SJSA1 (cell line): ENCODE results near the gene DUSP7. TPM values are rescaled to one million over a fixed set of nuclear protein-coding genes. Genes with fewer than 3 reads are reported as not detected.
A peak's percentile ranks its signal among the peaks of the same experiment; 100 is the strongest.
"Not testable (repeated sequence)": the region's sequence is repeated elsewhere in the genome, so short reads cannot be mapped to it uniquely, and the experiment has no call there.

Experiments used
- DNase-seq, 2 experiments: peaks; one replicate each; pipeline ENCODE4 v3.0.0-alpha.2; 2015 to 2020; ENCODE audit warnings: low spot score in 2 of 2, low read depth in 1 of 2
- H3K27ac ChIP-seq: fragments of 250-450 bp; sonication (Bioruptor Pico); 2 replicates; pipeline ENCODE4 v1.5.1; 2020; ENCODE audit warnings: mild to moderate bottlenecking, moderate library complexity
- H3K27me3 ChIP-seq: fragments of 250-450 bp; sonication (Bioruptor Pico); replicated peaks from 2 replicates; pipeline ENCODE4 v1.5.1; 2020; ENCODE audit warnings: mild to moderate bottlenecking, moderate library complexity
- H3K36me3 ChIP-seq: fragments of 250-450 bp; sonication (Bioruptor Pico); 2 replicates; pipeline ENCODE4 v1.5.1; 2020; ENCODE audit warnings: mild to moderate bottlenecking
- H3K4me1 ChIP-seq: fragments of 250-450 bp; sonication (Bioruptor Pico); replicated peaks from 2 replicates; pipeline ENCODE4 v1.6.1; 2021; ENCODE audit warnings: mild to moderate bottlenecking
- H3K4me3 ChIP-seq: fragments of 250-450 bp; sonication (Bioruptor Pico); 2 replicates; pipeline ENCODE4 v1.5.1; 2020; ENCODE audit warnings: mild to moderate bottlenecking
- H3K9me3 ChIP-seq: fragments of 250-450 bp; sonication (Bioruptor Pico); replicated peaks from 2 replicates; pipeline ENCODE4 v1.5.1; 2020; ENCODE audit warnings: mild to moderate bottlenecking
- total RNA-seq: library from RNA; depleted of rRNA; stranded (reverse); fragments of >200 nt; shearing (Covaris generic); gene quantifications from 2 replicates; pipeline ENCODE4 v1.2.3, GENCODE V29; 2014

The DUSP7 gene
- total RNA-seq, 1 experiment from 2014 or later, result 13.3 TPM

DNA sequence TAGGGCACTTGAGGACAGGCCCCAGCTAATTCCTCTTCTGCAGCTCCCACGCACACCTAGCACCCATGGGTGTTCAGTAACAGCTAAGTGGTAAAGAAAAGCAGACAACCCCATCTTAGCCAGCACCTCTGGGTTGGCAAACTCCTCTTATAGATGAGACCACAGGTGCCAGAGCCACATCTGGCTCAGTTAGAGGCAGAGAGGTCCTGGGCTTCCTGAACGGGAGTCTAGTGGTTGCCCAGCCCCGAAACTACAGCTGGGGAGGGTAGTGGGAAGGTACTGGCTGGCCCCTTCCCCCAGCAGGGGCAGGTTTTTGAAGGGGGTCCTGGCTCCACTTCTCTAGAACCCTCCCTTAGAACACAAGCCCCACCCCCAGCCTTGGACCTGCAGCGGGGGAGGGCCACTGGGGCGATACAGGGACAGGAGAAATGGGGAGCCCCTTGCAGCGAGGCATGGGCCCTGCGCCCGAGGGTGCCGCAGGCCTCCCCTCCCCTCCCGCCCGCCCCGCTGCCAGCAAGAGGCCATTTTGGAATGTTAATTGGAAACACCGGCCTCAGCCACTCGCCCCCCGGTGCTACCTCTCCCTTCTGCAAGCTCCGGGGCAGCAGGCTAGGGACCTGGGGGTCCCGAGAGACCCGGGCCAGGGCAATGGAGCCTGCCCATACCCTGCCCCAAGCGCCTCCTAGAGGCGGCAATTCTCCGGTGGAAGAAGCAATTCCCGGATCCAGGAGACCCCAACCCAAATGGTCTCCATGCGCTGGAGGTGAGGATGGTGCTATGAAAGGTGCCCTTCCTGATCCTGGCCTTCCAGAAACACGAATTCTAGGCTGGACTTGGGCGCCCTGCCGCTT is 1.5 kb downstream of the DUSP7 start:
- peak overlapping the region; percentile 33 for H3K27ac ChIP-seq
- H3K36me3 ChIP-seq, result peaks cover 49% of the 10 kb centered on the region
- DNase-seq, result no peak
- H3K27me3 ChIP-seq, result no peaks in the 10 kb centered on the region
- peaks cover 49% of the 10 kb centered on the region for H3K4me1 ChIP-seq
- no peaks in the 10 kb centered on the region for H3K9me3 ChIP-seq
- peak overlapping the region; percentile 79 for H3K4me3 ChIP-seq

DNA sequence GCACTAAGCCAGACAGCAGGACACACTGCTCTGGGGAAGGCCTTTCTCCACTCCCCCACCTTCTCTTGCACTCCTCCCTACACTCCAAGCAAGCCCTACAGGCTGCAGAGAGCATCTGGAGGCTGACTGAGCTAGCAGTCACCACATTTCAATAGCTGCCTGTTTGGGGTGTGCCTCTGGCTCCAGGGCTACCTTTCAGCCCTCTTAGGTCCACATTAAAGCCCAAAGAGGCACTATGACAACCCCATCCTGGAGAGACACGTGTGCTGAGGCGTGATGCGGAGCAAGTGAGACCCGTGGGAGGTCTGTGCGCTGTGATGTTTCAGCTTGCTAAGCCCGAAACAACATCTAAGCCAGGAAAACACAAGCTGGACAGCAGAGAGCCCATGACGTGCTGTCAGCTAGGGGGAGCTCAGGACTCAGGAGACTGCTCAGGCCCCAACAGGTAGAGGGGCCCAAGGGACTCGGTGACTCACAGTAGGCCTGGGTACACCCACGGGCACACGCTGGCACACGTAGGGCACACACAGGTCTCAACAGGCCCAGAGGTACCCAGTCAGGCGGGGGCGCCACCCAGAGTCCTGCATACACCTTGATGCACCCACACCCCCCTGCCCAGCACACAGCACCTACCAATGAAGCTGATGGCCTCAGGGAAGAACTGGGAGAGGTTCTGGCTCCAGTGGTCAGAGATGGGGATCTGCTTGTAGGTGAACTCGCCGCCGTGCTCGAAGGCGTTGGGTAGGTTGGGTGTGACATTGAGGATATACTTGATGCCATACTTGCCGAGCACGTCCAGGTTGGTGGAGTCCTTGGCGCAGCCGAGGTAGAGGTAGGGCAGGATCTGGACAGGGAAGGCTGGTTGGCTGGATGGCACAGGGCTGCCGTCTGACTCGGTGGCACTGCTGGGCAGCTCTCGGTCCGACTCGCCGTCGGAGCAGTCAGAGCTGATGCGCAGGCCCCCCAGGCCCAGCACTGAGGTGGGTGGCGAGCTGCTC is 2.8 kb downstream of the DUSP7 start:
- DNase-seq, result no peak
- Histone ChIP-seq H3K4me3 (no peak overlapping the region), H3K9me3 (no peaks in the 10 kb centered on the region), H3K27ac (no peak overlapping the region), H3K36me3 (peaks cover 60% of the 10 kb centered on the region), H3K27me3 (no peaks in the 10 kb centered on the region), H3K4me1 (peaks cover 49% of the 10 kb centered on the region)

DNA sequence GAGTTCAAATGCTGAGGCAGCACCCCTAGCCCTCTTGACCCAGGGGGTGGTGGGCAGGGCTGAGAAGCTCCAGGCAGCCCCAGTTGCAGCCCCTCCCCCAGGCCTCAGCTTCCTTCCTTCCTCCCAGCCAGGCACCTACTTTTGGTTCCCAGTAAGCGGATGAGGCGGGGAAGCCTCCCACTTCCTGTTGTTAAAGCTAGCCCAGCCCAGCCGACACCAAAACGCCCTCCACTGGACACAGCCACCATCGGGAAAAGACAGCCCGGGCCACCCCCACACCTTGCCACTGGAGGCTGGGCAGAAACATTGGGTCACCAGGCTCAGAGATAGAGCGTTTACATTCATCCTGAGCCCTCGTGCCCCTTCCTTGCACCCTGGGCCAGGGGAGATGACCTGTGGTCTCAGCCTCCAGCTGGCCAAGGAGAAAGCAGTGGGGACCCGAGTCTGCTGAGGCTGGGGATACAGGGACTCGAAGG is 3.5 kb downstream of the DUSP7 start:
- H3K4me3 ChIP-seq, result no peak overlapping the region
- peak; percentile 69 to 85 for DNase-seq

DNA sequence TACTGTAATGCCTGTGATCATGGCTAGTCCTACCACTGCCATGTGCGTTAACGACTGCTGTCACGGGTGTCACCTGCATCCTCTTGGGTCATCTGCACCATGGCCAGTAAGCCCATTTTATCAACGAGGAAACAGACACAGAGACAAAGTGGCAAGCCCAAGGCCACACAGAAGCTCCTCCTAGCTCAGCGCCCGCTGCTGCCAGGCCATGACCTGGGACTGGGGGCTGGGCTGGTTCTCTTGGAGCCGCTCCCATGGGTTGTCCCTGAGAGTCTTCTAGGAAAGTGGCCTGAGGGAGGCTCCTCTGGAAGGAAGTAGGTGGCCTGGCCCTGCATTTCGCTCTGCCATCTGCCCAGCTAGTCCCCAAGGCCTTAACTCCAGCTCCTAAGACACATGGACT is 4.9 kb downstream of the DUSP7 start:
- Histone ChIP-seq H3K4me3 (no peak overlapping the region), H3K4me1 (peaks cover 58% of the 10 kb centered on the region), H3K27ac (no peak overlapping the region), H3K9me3 (no peaks in the 10 kb centered on the region), H3K36me3 (peaks cover 62% of the 10 kb centered on the region), H3K27me3 (no peaks in the 10 kb centered on the region)
- no peak for DNase-seq

More for the DNA sequence above, 3.5 kb downstream of the DUSP7 start:
- no peaks in the 10 kb centered on the region for H3K27me3 ChIP-seq
- peak overlapping the region; percentile 61 for H3K27ac ChIP-seq
- H3K4me1 ChIP-seq, result peaks cover 55% of the 10 kb centered on the region
- H3K36me3 ChIP-seq, result peaks cover 60% of the 10 kb centered on the region
- H3K9me3 ChIP-seq, result no peaks in the 10 kb centered on the region

DNA sequence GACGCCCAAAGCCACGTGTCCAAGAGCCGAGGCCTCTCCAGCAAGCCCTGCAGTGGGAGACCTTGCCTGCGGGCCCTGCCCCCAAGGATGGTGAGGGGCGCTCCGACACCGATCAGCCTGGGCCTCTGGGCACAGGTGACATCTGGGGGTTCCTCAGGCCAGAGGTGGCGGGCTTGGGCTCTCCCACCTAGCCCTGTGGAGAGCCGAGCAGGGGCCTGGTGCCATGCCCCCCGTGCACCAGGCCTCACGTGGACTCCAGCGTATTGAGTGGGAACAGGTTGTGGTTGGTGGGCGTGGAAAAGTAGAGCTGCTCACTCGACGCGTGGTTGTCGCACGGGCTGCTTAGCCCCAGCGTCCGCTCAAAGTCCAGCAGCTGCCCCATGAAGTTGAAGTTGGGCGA is 5.8 kb downstream of the DUSP7 start:
- DNase-seq, result no peak
- Histone ChIP-seq H3K4me1 (peaks cover 63% of the 10 kb centered on the region), H3K36me3 (peaks cover 59% of the 10 kb centered on the region), H3K27me3 (no peaks in the 10 kb centered on the region), H3K9me3 (no peaks in the 10 kb centered on the region), H3K4me3 (no peak overlapping the region), H3K27ac (no peak overlapping the region)

DNA sequence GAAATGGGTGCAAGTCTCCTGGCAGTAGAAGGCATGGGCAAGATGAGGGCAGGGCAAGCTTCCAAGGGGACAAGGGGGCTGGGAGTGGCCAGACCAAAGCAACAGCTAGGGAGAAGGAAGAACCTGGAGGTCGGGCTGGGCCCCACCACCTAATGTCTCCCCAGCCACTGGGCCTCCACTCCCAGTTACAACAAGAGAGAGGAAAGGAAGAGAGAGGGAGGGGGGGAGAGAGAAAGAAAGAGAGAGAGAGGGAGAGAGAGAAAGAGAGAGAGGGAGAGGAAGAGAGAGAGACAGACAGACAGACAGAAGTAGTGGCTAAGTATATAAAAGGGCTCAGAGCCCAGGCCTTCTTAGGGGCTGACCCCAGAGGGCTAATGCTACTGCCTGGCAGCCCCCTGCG is 6.9 kb downstream of the DUSP7 start:
- H3K27ac ChIP-seq, result no peak overlapping the region
- H3K4me1 ChIP-seq, result peaks cover 64% of the 10 kb centered on the region
- H3K36me3 ChIP-seq, result peaks cover 57% of the 10 kb centered on the region

DNA sequence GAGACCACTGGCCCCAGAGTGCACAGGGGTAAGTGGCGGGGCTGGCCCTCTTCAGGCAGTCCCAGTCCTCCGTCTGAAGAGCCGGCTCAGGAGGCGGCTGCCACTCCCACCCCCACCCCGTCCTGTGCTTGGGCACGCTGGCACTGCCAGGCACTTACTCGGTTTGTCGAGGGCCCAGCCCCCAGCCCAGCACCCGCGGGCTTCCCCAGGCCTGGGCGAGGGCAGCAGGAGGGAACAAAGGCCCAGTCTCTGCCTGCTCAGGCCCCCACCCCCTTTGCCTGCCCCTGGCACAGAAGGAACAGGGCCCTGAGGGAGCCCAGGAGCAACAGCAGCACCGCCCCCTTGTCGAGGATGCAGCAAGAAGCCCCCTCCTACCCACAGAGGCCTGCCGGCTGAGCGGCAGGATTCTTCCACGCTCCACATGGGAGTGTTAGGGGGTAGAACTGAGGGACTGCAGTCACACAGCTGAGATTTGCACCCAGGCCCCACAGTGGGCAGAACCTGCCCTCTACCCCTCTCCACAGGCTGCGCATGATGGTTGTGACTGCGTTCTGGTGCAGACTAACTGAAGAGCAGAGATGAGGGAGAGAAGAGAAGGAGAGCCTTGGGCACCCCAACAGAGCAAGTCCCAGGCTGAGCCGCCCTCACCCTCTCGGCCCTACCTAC is 8.9 kb downstream of the DUSP7 start:
- Histone ChIP-seq H3K4me1 (peaks cover 43% of the 10 kb centered on the region), H3K4me3 (no peak overlapping the region), H3K9me3 (no peaks in the 10 kb centered on the region), H3K27ac (peak overlapping the region; percentile 96), H3K36me3 (peaks cover 38% of the 10 kb centered on the region), H3K27me3 (no peaks in the 10 kb centered on the region)
- DNase-seq, result no peak

More for the DNA sequence above, 6.9 kb downstream of the DUSP7 start:
- Histone ChIP-seq H3K27me3 (no peaks in the 10 kb centered on the region), H3K4me3 (no peak overlapping the region), H3K9me3 (no peaks in the 10 kb centered on the region)
- no peak for DNase-seq

DNA sequence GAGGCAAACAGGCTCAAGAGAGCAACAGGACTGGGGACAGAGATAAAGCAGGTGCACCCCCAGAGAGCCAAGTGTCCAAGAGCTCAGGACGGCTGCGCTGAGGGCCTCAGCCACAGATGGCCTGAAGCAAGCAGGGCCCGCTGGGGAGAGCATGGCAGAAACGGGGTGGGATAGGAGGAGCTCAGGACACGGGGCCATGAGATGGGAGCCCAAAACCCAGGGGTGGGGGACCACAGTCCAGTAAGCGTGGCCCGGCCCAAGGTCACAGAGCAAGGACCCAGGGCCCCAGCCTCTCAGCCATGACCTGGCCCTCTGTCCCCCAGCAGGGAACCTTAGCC is 9.5 kb downstream of the DUSP7 start:
- Histone ChIP-seq H3K4me1 (peaks cover 38% of the 10 kb centered on the region), H3K4me3 (no peak overlapping the region), H3K27ac (peak overlapping the region; percentile 96), H3K27me3 (no peaks in the 10 kb centered on the region), H3K9me3 (no peaks in the 10 kb centered on the region), H3K36me3 (peaks cover 32% of the 10 kb centered on the region)
- no peak for DNase-seq

DNA sequence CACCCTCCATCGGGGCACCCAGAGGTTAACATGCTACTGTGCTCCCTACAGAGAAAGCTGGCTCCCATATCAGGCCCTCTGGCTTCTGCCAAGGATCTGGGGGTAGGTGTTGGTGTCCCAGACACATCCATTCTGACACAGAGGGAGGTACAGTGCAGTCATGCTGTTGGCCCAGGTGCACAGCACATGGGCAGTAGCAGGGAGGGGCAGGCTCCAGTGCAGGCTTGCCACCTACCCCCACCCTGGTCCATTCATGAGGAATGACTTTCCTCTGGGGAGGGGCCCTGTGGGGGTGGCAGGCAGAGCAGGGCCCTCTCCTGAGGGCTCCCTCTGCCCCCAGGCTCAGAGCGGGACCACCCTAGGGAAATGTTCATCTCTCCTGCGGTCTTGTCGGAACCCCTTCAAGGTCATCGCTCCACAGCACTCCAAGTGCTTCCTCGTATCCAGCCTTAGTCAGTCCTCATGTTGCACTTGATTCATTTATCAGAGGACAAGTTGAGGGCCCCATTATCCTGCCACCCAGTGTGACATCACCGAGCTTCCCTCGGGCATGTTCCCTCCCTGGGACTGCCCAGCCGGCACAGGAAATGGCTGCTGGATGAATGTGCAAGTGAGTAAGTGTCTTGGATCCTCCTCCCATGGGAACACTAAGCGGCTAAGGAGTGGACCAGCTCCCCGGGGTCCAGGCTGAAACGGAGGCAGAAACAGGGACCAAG is 10.0 kb downstream of the DUSP7 start:
- no peaks in the 10 kb centered on the region for H3K27me3 ChIP-seq
- no peak overlapping the region for H3K4me3 ChIP-seq
- H3K36me3 ChIP-seq, result peaks cover 27% of the 10 kb centered on the region
- peak overlapping the region; percentile 96 for H3K27ac ChIP-seq
- H3K4me1 ChIP-seq, result peaks cover 38% of the 10 kb centered on the region
- H3K9me3 ChIP-seq, result no peaks in the 10 kb centered on the region
- peak; percentile 90 to 95 for DNase-seq

DNA sequence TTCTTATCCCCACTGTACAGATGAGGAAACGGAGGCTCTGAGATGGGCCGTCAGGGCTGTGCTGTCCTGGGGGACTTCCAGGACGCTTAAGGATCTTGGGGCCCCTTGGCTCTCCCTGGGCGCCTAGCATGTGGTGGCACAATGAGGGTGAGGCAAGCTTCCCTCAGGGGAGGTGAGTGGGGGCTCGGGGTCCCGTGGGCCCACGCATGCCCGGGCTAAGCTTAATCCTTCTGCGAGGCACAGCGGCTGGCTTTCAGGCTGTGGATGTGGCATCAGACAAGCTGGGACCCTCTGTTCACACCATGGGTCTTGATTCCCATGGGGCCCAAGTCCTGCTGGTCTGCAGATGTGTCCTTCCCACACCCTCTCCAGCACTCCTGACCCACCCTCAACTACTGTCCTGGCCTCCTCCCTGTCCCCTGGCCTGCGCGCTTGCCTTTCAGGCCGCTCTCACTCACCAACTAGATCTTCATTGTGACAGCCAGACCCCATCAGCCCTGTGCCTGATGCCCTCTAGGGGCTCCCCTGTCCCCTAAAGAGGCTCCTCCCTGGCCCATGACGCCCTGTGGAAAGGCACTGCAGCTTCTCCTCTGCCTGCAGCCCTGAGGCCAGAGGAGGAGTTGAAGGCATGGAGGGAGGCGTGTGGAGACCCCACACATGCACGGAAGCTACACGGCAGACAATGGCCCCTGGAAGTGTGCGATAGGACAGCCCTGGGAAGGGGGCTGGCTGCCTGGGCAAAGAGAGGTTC is 11.3 kb downstream of the DUSP7 start:
- Histone ChIP-seq H3K4me3 (no peak overlapping the region), H3K9me3 (no peaks in the 10 kb centered on the region), H3K27ac (peak overlapping the region; percentile 96), H3K27me3 (no peaks in the 10 kb centered on the region), H3K36me3 (peaks cover 15% of the 10 kb centered on the region), H3K4me1 (peaks cover 38% of the 10 kb centered on the region)
- no peak for DNase-seq

DNA sequence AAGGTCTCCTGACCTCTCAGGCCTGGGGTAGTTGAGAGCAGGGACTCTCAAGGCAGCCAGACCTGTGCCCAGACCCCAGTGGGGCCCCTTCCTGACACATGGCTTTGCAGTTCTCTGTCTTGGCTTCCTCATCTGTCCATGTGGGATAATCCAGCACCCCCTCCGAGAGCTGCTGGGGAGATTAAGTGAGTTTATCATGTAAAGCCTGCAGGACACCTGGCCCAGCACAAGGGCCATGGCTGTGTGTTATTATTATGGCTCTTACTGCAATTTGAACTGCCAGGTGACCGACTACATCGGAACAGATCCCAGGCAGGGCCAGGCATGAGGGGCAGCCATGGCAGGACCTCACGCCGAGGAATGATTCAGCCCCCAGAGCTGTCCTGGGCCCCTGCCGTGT is 12.6 kb downstream of the DUSP7 start:
- Histone ChIP-seq H3K4me3 (no peak overlapping the region), H3K27ac (no peak overlapping the region), H3K36me3 (peaks cover 3% of the 10 kb centered on the region; the same call in 1 of the 2 replicates), H3K4me1 (peaks cover 41% of the 10 kb centered on the region), H3K9me3 (no peaks in the 10 kb centered on the region), H3K27me3 (no peaks in the 10 kb centered on the region)
- no peak for DNase-seq

DNA sequence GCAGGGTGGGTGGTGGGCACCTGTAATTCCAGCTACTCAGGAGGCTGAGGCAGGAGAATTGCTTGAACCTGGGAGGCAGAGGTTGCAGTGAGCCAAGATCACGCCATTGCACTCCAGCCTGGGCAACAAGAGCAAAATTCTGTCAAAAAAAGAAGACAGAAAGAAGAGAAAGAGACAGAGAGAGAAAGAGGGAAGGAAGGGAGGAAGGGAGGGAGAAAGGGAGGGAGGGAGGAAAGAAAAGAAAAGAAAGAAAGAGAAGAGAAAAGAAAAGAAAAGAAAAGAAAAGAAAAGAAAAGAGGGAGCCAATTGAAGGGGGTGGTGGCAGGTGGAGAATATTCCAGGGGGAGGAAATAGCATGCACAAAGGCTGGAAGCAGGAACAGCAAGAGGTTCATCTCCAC is 13.3 kb downstream of the DUSP7 start:
- not testable (repeated sequence) for H3K27ac ChIP-seq, DNase-seq, H3K36me3 ChIP-seq, H3K9me3 ChIP-seq, H3K27me3 ChIP-seq, H3K4me3 ChIP-seq
- peaks cover 36% of the 10 kb centered on the region for H3K4me1 ChIP-seq
